Mesendoderm (in vitro differentiated cells): ENCODE measurements around the gene PI4K2B.
"Not testable (repeated sequence)": the region's sequence is repeated elsewhere in the genome, so short reads cannot be mapped to it uniquely, and the experiment has no call there.

Source experiments
- DNase-seq: peaks from one replicate; pipeline ENCODE4 v3.0.0; 2013
- H2AK5ac ChIP-seq: 2 replicates; pipeline ENCODE4 v1.6.1; 2013; ENCODE audit warnings: low read length, inconsistent platforms
- H2BK120ac ChIP-seq: 2 replicates; pipeline ENCODE4 v1.6.1; 2013; ENCODE audit warnings: low read depth, mild to moderate bottlenecking, low read length, moderate library complexity, mixed read lengths
- H2BK15ac ChIP-seq: replicated peaks from 2 replicates; pipeline ENCODE4 v1.6.1; 2013; ENCODE audit warnings: low read depth, mild to moderate bottlenecking, moderate library complexity
- H2BK5ac ChIP-seq: 2 replicates; pipeline ENCODE4 v1.6.1; 2013; ENCODE audit warnings: low read length, inconsistent platforms
- H3K18ac ChIP-seq: 2 replicates; pipeline ENCODE4 v1.6.1; 2013; ENCODE audit warnings: mild to moderate bottlenecking, low read length, mixed read lengths
- H3K23ac ChIP-seq: one replicate; pipeline ENCODE4 v1.6.1; 2013; ENCODE audit warnings: low read length
- H3K27ac ChIP-seq: 2 replicates; pipeline ENCODE4 v1.5.1; 2013; ENCODE audit warnings: low read depth, mild to moderate bottlenecking, inconsistent platforms, low read length, moderate library complexity
- H3K27me3 ChIP-seq: 2 replicates; pipeline ENCODE4 v1.6.1; 2013; ENCODE audit warnings: low read length, control low read depth, mild to moderate bottlenecking, inconsistent platforms; ENCODE audit not compliant: insufficient read depth, poor library complexity
- H3K36me3 ChIP-seq: 2 replicates; pipeline ENCODE4 v1.6.1; 2013; ENCODE audit warnings: low read length, inconsistent platforms; ENCODE audit not compliant: control insufficient read depth, insufficient read depth
- H3K4ac ChIP-seq: one replicate; pipeline ENCODE4 v1.6.1; 2013; ENCODE audit warnings: low read depth, mild to moderate bottlenecking, low read length, moderate library complexity
- H3K4me1 ChIP-seq: 2 replicates; pipeline ENCODE4 v1.6.1; 2013; ENCODE audit warnings: low read depth, low read length, inconsistent platforms; ENCODE audit not compliant: control insufficient read depth
- H3K4me2 ChIP-seq: 2 replicates; pipeline ENCODE4 v1.6.1; 2013; ENCODE audit warnings: low read length
- H3K4me3 ChIP-seq: 2 replicates; pipeline ENCODE4 v1.5.1; 2013; ENCODE audit warnings: mild to moderate bottlenecking, low read length
- H3K56ac ChIP-seq: one replicate; pipeline ENCODE4 v1.6.1; 2013; ENCODE audit warnings: low read length
- H3K79me1 ChIP-seq: 2 replicates; pipeline ENCODE4 v1.6.1; 2013; ENCODE audit warnings: low read length, inconsistent platforms
- H3K79me2 ChIP-seq: 2 replicates; pipeline ENCODE4 v1.6.1; 2013; ENCODE audit warnings: mild to moderate bottlenecking, low read length; ENCODE audit not compliant: control insufficient read depth, insufficient read depth
- H3K9ac ChIP-seq: 2 replicates; pipeline ENCODE4 v1.6.1; 2013; ENCODE audit warnings: low read length, inconsistent platforms
- H4K5ac ChIP-seq: one replicate; pipeline ENCODE4 v1.6.1; 2013; ENCODE audit warnings: low read length
- H4K8ac ChIP-seq: one replicate; pipeline ENCODE4 v1.6.1; 2013; ENCODE audit warnings: low read depth, mild to moderate bottlenecking, control low read depth, low read length, moderate library complexity
- WGBS: extraction: QIAGEN DNeasy Blood & Tissue Kit; methylation state at CpG from one replicate; pipeline ENCODE4 v1.1.7; 2013; ENCODE audit warnings: low lambda C conversion rate, missing lambda C conversion rate; ENCODE audit not compliant: insufficient coverage; ENCODE audit errors: extremely low coverage; 5-methylcytosine and 5-hydroxymethylcytosine counted together

PI4K2B gene

GRCh38 chr4:25236030-25236429, 2.2 kb downstream of the PI4K2B start:
- not testable (repeated sequence) for H4K5ac ChIP-seq, H2BK15ac ChIP-seq, DNase-seq, H2AK5ac ChIP-seq, H3K4me3 ChIP-seq, H3K56ac ChIP-seq, H3K4me2 ChIP-seq, H3K79me2 ChIP-seq, H3K27ac ChIP-seq, H3K4ac ChIP-seq, H2BK5ac ChIP-seq, H3K79me1 ChIP-seq, H3K23ac ChIP-seq, H3K9ac ChIP-seq, H3K27me3 ChIP-seq, H3K36me3 ChIP-seq, H3K4me1 ChIP-seq, H2BK120ac ChIP-seq, H4K8ac ChIP-seq, H3K18ac ChIP-seq
- WGBS, result no CpG with 5 or more reads among the region's 2 CpGs

- Histone ChIP-seq H3K4me1 (no peaks in the 10 kb centered on the region), H3K18ac (no peak overlapping the region), H3K4me2 (no peak overlapping the region), H2BK5ac (no peak overlapping the region), H2AK5ac (no peak overlapping the region), H2BK120ac (no peak overlapping the region), H3K56ac (no peak overlapping the region), H3K36me3 (no peaks in the 10 kb centered on the region), H3K79me2 (no peaks in the 10 kb centered on the region), H3K4ac (no peak overlapping the region), H3K9ac (no peak overlapping the region), H3K27ac (no peak overlapping the region), H3K4me3 (no peak overlapping the region), H4K8ac (no peak overlapping the region), H2BK15ac (no peak overlapping the region), H3K27me3 (no peaks in the 10 kb centered on the region), H3K23ac (no peak overlapping the region), H3K79me1 (peaks cover 4% of the 10 kb centered on the region), H4K5ac (no peak overlapping the region)
- whole genome bisulfite sequencing, result no CpG with 5 or more reads among the region's 2 CpGs
- DNase-seq, result no peak
Observed at GRCh38 chr4:25236971-25237370, 3.1 kb downstream of the PI4K2B start.

- no peak for DNase-seq
- Histone ChIP-seq H3K4me2 (no peak overlapping the region), H3K18ac (no peak overlapping the region), H3K4me1 (no peaks in the 10 kb centered on the region), H3K4me3 (no peak overlapping the region), H3K56ac (no peak overlapping the region), H2BK15ac (no peak overlapping the region), H2BK120ac (no peak overlapping the region), H3K27me3 (no peaks in the 10 kb centered on the region), H3K4ac (no peak overlapping the region), H3K36me3 (no peaks in the 10 kb centered on the region), H4K8ac (no peak overlapping the region), H3K9ac (no peak overlapping the region), H3K23ac (no peak overlapping the region), H4K5ac (no peak overlapping the region), H3K79me1 (peaks cover 4% of the 10 kb centered on the region), H3K79me2 (no peaks in the 10 kb centered on the region), H2AK5ac (no peak overlapping the region), H3K27ac (no peak overlapping the region), H2BK5ac (no peak overlapping the region)
- WGBS, result no CpG with 5 or more reads among the region's 1 CpG
Observed at GRCh38 chr4:25238052-25238451, 4.2 kb downstream of the PI4K2B start.

GRCh38 chr4:25239528-25239927, 5.7 kb downstream of the PI4K2B start:
- WGBS, result no CpG with 5 or more reads among the region's 15 CpGs
- H4K5ac ChIP-seq, H3K4me1 ChIP-seq, H3K18ac ChIP-seq, H3K27me3 ChIP-seq, H3K4ac ChIP-seq, H3K4me2 ChIP-seq, H3K79me2 ChIP-seq, H3K27ac ChIP-seq, DNase-seq, H2BK120ac ChIP-seq, H3K56ac ChIP-seq, H2BK15ac ChIP-seq, H3K23ac ChIP-seq, H3K36me3 ChIP-seq, H3K4me3 ChIP-seq, H2BK5ac ChIP-seq, H3K79me1 ChIP-seq, H4K8ac ChIP-seq, H2AK5ac ChIP-seq, H3K9ac ChIP-seq: not testable (repeated sequence)

GRCh38 chr4:25240754-25241210, 6.9 kb downstream of the PI4K2B start:
- not testable (repeated sequence) for H3K4me1 ChIP-seq, H3K4ac ChIP-seq, H3K4me2 ChIP-seq, H2AK5ac ChIP-seq, H3K23ac ChIP-seq, H2BK15ac ChIP-seq, H3K9ac ChIP-seq, H2BK5ac ChIP-seq, H3K4me3 ChIP-seq, H4K8ac ChIP-seq, DNase-seq, H2BK120ac ChIP-seq, H4K5ac ChIP-seq, H3K79me2 ChIP-seq, H3K18ac ChIP-seq, H3K27me3 ChIP-seq, H3K27ac ChIP-seq, H3K36me3 ChIP-seq, H3K79me1 ChIP-seq, H3K56ac ChIP-seq
- WGBS, result no CpG with 5 or more reads among the region's 1 CpG

- H2BK15ac ChIP-seq, H3K4me3 ChIP-seq, H3K4me1 ChIP-seq, H3K9ac ChIP-seq, H3K79me2 ChIP-seq, H2AK5ac ChIP-seq, H3K4ac ChIP-seq, H3K27me3 ChIP-seq, DNase-seq, H3K56ac ChIP-seq, H3K18ac ChIP-seq, H3K79me1 ChIP-seq, H2BK5ac ChIP-seq, H2BK120ac ChIP-seq, H3K4me2 ChIP-seq, H4K8ac ChIP-seq, H3K23ac ChIP-seq, H3K36me3 ChIP-seq, H3K27ac ChIP-seq, H4K5ac ChIP-seq: not testable (repeated sequence)
- WGBS, result no CpG with 5 or more reads among the region's 3 CpGs
Observed at GRCh38 chr4:25242195-25242594, 8.4 kb downstream of the PI4K2B start.
